ENCODE measurements around the gene SLC37A1.

The SLC37A1 gene

GRCh38 chr21:42505090-42505726, 8.4 kb upstream of the SLC37A1 start:
- DNase-seq = no peak

- DNase-seq = no peak
Observed at GRCh38 chr21:42507418-42507817, 6.2 kb upstream of the SLC37A1 start.

- DNase-seq = no peak
Observed at GRCh38 chr21:42508371-42508770, 5.3 kb upstream of the SLC37A1 start.

- DNase-seq = no peak
Observed at GRCh38 chr21:42509244-42509643, 4.4 kb upstream of the SLC37A1 start.

- DNase-seq = no peak
Observed at GRCh38 chr21:42512346-42513034, 1.2 kb upstream of the SLC37A1 start.

GRCh38 chr21:42513985-42514882, 582 bp downstream of the SLC37A1 start:
- DNase-seq = peak in 9 of 56 donors; percentile 32 to 57 (median 46)

- no peak for DNase-seq
Observed at GRCh38 chr21:42514883-42515228, 1.2 kb downstream of the SLC37A1 start.

GRCh38 chr21:42515708-42516502, 2.3 kb downstream of the SLC37A1 start:
- DNase-seq = peak in 1 of 56 donors; percentile 24

GRCh38 chr21:42518215-42518614, 4.6 kb downstream of the SLC37A1 start:
- no peak for DNase-seq

- DNase-seq = no peak
Observed at GRCh38 chr21:42518626-42519025, 5.0 kb downstream of the SLC37A1 start.

GRCh38 chr21:42520628-42521253, 7.1 kb downstream of the SLC37A1 start:
- DNase-seq = peak in 1 of 56 donors; percentile 34

GRCh38 chr21:42521384-42521783, 7.7 kb downstream of the SLC37A1 start:
- no peak for DNase-seq

- DNase-seq = no peak
Observed at GRCh38 chr21:42521805-42522204, 8.2 kb downstream of the SLC37A1 start.

GRCh38 chr21:42522271-42522670, 8.6 kb downstream of the SLC37A1 start:
- DNase-seq = no peak

GRCh38 chr21:42522771-42523170, 9.1 kb downstream of the SLC37A1 start:
- DNase-seq = no peak

GRCh38 chr21:42523211-42523610, 9.6 kb downstream of the SLC37A1 start:
- DNase-seq = no peak

GRCh38 chr21:42523941-42524340, 10.3 kb downstream of the SLC37A1 start:
- no peak for DNase-seq

- peak in 4 of 56 donors; percentile 37 to 58 (median 52) for DNase-seq
Observed at GRCh38 chr21:42524341-42525028, 10.8 kb downstream of the SLC37A1 start.

- DNase-seq = no peak
Observed at GRCh38 chr21:42525029-42525581, 11.5 kb downstream of the SLC37A1 start.

All from amygdala (tissue), 56 donors.